HEK293 (cell line): Measurements from ENCODE around the gene BCL2L1.

Experiments
- CTCF ChIA-PET: fragments of 350-600 bp; formaldehyde crosslinking; extraction: SDS; loops from one replicate; lab custom pipeline; 2021; ENCODE audit warnings: antibody characterized with exemption; lab: Yijun Ruan, JAX
- POLR2A ChIA-PET: fragments of 300-600 bp; formaldehyde crosslinking; extraction: SDS; loops from one replicate; lab custom pipeline; 2020; ENCODE audit warnings: antibody characterized with exemption, inconsistent platforms; lab: Yijun Ruan, JAX
- H3K27ac ChIP-seq: fragments of 200-500 bp; sonication (Bioruptor generic); 2 replicates; pipeline ENCODE4 v1.5.1; 2014; ENCODE audit warnings: low read depth, low read length, control low read depth, inconsistent platforms; ENCODE audit errors: extremely low read depth
- H3K36me3 ChIP-seq, 2 experiments: fragments of 200-500 bp in 1 of 2; sonication (Bioruptor generic) in 1 of 2; 1 replicate in 1 of 2; 2 replicates in 1 of 2; pipeline ENCODE4 v1.5.1; 2014 to 2017; ENCODE audit warnings: inconsistent platforms in 2 of 2, low read length in 2 of 2; ENCODE audit not compliant: control insufficient read depth in 2 of 2, insufficient read depth in 1 of 2
- H3K4me1 ChIP-seq: fragments of 200-500 bp; sonication (Bioruptor generic); 2 replicates; pipeline ENCODE4 v1.5.1; 2014; ENCODE audit warnings: mild to moderate bottlenecking, low read length, inconsistent platforms; ENCODE audit not compliant: control insufficient read depth, insufficient read depth
- H3K4me3 ChIP-seq: 2 replicates; pipeline ENCODE4 v1.5.1; 2011; ENCODE audit warnings: low read depth, mild to moderate bottlenecking, control low read depth, low read length, moderate library complexity
- H3K9me3 ChIP-seq: fragments of 200-500 bp; sonication (Bioruptor generic); 2 replicates; pipeline ENCODE4 v1.5.1; 2014; ENCODE audit warnings: low read depth, low read length, inconsistent platforms; ENCODE audit not compliant: control insufficient read depth, insufficient read depth
- HOXD13 ChIP-seq: sonication (generic); formaldehyde crosslinking; IDR thresholded peaks from 2 replicates; pipeline ENCODE4 v1.8.0; 2022; ENCODE audit warnings: missing genetic modification reagents, borderline replicate concordance
- KLF1 ChIP-seq: fragments of 450-650 bp; formaldehyde crosslinking; IDR thresholded peaks from 2 replicates; pipeline ENCODE4 v1.5.1; 2016; ENCODE audit warnings: missing biosample characterization, missing genetic modification characterization
- KLF17 ChIP-seq: fragments of 450-650 bp; formaldehyde crosslinking; IDR thresholded peaks from 2 replicates; pipeline ENCODE4 v1.5.1; 2016; ENCODE audit warnings: missing biosample characterization, missing genetic modification characterization
- PRDM1 ChIP-seq: fragments of 450-650 bp; formaldehyde crosslinking; IDR thresholded peaks from 2 replicates; pipeline ENCODE4; 2016; ENCODE audit warnings: missing biosample characterization, missing genetic modification characterization
- SP2 ChIP-seq: fragments of 450-650 bp; formaldehyde crosslinking; IDR thresholded peaks from 2 replicates; pipeline ENCODE4 v1.5.1; 2016; ENCODE audit warnings: missing biosample characterization, missing genetic modification characterization
- ZBTB11 ChIP-seq: fragments of 450-650 bp; formaldehyde crosslinking; conservative IDR thresholded peaks from 2 replicates; pipeline ENCODE4 v1.5.1; 2016; ENCODE audit warnings: low read depth, missing biosample characterization, missing genetic modification characterization
- ZBTB20 ChIP-seq: fragments of 450-650 bp; formaldehyde crosslinking; IDR thresholded peaks from 2 replicates; pipeline ENCODE4 v1.5.1; 2016; ENCODE audit warnings: missing biosample characterization, missing genetic modification characterization
- ZNF18 ChIP-seq: fragments of 450-650 bp; formaldehyde crosslinking; IDR thresholded peaks from 2 replicates; pipeline ENCODE4 v1.5.1; 2016; ENCODE audit warnings: missing biosample characterization, missing genetic modification characterization
- ZNF214 ChIP-seq: fragments of 450-650 bp; formaldehyde crosslinking; IDR thresholded peaks from 2 replicates; pipeline ENCODE4 v1.5.1; 2017; ENCODE audit warnings: missing biosample characterization, mild to moderate bottlenecking, missing genetic modification characterization, borderline replicate concordance
- ZNF280C ChIP-seq: fragments of 450-650 bp; formaldehyde crosslinking; IDR thresholded peaks from 2 replicates; pipeline ENCODE4 v1.5.1; 2016; ENCODE audit warnings: missing biosample characterization, missing genetic modification characterization
- ZNF302 ChIP-seq: fragments of 450-650 bp; formaldehyde crosslinking; IDR thresholded peaks from 2 replicates; pipeline ENCODE4 v1.5.1; 2016; ENCODE audit warnings: missing biosample characterization, missing genetic modification characterization, low read depth
- ZNF341 ChIP-seq: fragments of 450-650 bp; formaldehyde crosslinking; IDR thresholded peaks from 2 replicates; pipeline ENCODE4; 2016; ENCODE audit warnings: low read depth, missing biosample characterization, missing genetic modification characterization
- ZNF521 ChIP-seq: fragments of 450-650 bp; formaldehyde crosslinking; IDR thresholded peaks from 2 replicates; pipeline ENCODE4 v1.5.1; 2017; ENCODE audit warnings: missing biosample characterization, mild to moderate bottlenecking, missing genetic modification characterization
- ZNF837 ChIP-seq: fragments of 450-650 bp; formaldehyde crosslinking; IDR thresholded peaks from 2 replicates; pipeline ENCODE4 v1.5.1; 2016; ENCODE audit warnings: missing biosample characterization, missing genetic modification characterization

Gene BCL2L1

GRCh38 chr20:31664696-31665354, 57.8 kb downstream of the BCL2L1 start:
- H3K4me3 ChIP-seq, result no peak overlapping the region
- no peaks in the 10 kb centered on the region for H3K9me3 ChIP-seq
- ChIA-PET POLR2A (interaction anchor here (1.2 to 2.0 kb wide), 4 partner anchors 48 to 74 kb away, joined by 3 to 22 read pairs (median 4); partner anchors contain the start of genes BCL2L1 and TPX2), CTCF (interaction anchor here (0.6 to 6.8 kb wide), 8 partner anchors 8 to 63 kb away, joined by 3 to 303 read pairs (median 5); partner anchors contain the start of gene BCL2L1)
- 0 out of 2 replicates have a peak, but pooled peaks have one; percentile 44 for TF ChIP-seq KLF1 (tag by site-specific recombination)
- TF ChIP-seq ZNF837 (tag by site-specific recombination), result no peak
- 0 out of 2 replicates have a peak, but pooled peaks have one; percentile 20 for TF ChIP-seq KLF17 (tag by site-specific recombination)
- no peak for TF ChIP-seq PRDM1 (tag by site-specific recombination)
- no peak for TF ChIP-seq ZNF214 (tag by site-specific recombination)
- no peak for TF ChIP-seq ZBTB11 (tag by site-specific recombination)
- TF ChIP-seq ZNF302 (tag by site-specific recombination), result no peak
- TF ChIP-seq ZNF341 (tag by site-specific recombination), result peak; percentile 51
- no peak for TF ChIP-seq ZNF280C (tag by site-specific recombination)
- no peaks in the 10 kb centered on the region for H3K4me1 ChIP-seq
- H3K36me3 ChIP-seq, result peaks cover 0 to 7% of the 10 kb centered on the region in 2 experiments; a peak in 1 of 3 replicates
- H3K27ac ChIP-seq, result no peak overlapping the region

- Histone ChIP-seq H3K9me3 (no peaks in the 10 kb centered on the region), H3K4me3 (no peak overlapping the region), H3K36me3 (peaks cover 0 to 7% of the 10 kb centered on the region in 2 experiments; a peak in 1 of 3 replicates), H3K4me1 (no peaks in the 10 kb centered on the region), H3K27ac (no peak overlapping the region; the same call in 1 of the 2 replicates)
- POLR2A ChIA-PET, result interaction anchor here (1.2 to 2.0 kb wide), 4 partner anchors 49 to 75 kb away, joined by 3 to 22 read pairs (median 4); partner anchors contain the start of genes BCL2L1 and TPX2
- peak; percentile 31; the same call in 1 of the 2 replicates for TF ChIP-seq ZBTB20 (tag by site-specific recombination)
- TF ChIP-seq HOXD13 (CRISPR knock-in tag), result no peak
- no peak for TF ChIP-seq ZNF521
- peak; percentile 42; the same call in 1 of the 2 replicates for TF ChIP-seq SP2 (tag by site-specific recombination)
- TF ChIP-seq ZNF18 (tag by site-specific recombination), result peak; percentile 71; the same call in 1 of the 2 replicates
- 0 out of 2 replicates have a peak, but pooled peaks have one; percentile 10 for TF ChIP-seq KLF17 (tag by site-specific recombination)
- CTCF ChIA-PET, result interaction anchor here (0.6 to 6.8 kb wide), 8 partner anchors 10 to 64 kb away, joined by 3 to 303 read pairs (median 5); partner anchors contain the start of gene BCL2L1
Observed at GRCh38 chr20:31663838-31664695, 58.6 kb downstream of the BCL2L1 start.
